ENCODE measurements around the gene LKAAEAR1.
"Not testable (repeated sequence)": the region's sequence is repeated elsewhere in the genome, so short reads cannot be mapped to it uniquely, and the experiment has no call there.

Gene LKAAEAR1

GRCh38 chr20:64096535-64096934, 12.3 kb upstream of the LKAAEAR1 start:
- FAIRE-seq: no peak

- no peak for FAIRE-seq
Measured at GRCh38 chr20:64095927-64096326, 11.7 kb upstream of the LKAAEAR1 start.

DNA sequence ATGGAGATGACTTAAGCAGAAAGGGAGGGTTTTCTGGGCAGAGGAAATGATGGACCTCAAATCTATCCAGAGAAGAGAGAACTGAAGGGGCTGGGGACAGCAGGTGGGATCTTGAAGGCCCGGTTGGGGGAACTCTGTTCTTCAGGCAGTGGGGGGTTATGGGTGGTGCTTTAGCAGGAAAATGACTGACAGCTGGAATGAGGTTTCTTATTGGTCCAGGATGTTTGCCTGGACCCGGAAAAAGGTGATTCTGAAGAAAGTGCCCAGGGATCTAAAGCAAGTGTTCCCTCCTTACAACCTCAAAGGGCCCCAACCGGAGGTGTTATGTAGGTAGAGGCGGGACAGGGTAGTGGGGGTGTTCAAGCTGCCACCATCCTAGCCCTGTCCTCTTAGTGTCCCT, 11.3 kb upstream of the LKAAEAR1 start:
- no peak for FAIRE-seq

- FAIRE-seq: no peak
Measured at GRCh38 chr20:64093013-64093503, 8.9 kb upstream of the LKAAEAR1 start.

DNA sequence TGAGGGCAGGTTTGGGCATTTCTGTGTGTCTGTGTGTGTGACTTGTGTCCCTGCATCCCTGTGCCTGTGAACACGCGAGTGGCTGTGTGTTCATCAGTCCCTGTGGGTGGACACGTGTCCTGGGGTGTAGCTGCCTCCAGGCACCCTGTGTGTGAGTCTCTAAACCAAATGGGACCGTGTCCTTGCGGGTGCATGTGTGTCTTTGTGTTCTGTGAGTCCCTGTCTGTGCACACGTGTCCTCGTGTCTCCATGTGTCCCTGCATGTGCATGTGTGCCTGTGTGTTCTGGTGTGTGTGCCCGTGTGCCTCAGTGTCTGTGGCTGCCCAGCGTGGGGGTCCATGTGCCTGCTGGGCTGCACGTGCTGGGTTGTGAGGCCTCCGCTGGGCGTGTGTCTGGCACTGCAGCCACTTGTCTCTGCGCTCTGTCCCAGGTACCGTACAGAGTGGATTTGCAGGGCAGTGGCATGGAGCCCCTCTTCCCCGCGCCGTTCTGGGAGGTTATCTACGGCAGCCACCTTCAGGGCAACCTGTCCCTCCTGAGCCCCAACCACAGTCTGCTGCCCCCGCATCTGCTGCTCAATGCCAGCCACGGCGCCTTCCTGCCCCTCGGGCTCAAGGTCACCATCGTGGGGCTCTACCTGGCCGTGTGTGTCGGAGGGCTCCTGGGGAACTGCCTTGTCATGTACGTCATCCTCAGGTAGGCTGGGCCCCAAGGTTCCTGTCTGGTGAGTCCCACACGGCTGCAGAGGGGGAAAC, 8.2 kb upstream of the LKAAEAR1 start:
- FAIRE-seq: no peak

GRCh38 chr20:64091770-64092169, 7.6 kb upstream of the LKAAEAR1 start:
- FAIRE-seq: no peak

DNA sequence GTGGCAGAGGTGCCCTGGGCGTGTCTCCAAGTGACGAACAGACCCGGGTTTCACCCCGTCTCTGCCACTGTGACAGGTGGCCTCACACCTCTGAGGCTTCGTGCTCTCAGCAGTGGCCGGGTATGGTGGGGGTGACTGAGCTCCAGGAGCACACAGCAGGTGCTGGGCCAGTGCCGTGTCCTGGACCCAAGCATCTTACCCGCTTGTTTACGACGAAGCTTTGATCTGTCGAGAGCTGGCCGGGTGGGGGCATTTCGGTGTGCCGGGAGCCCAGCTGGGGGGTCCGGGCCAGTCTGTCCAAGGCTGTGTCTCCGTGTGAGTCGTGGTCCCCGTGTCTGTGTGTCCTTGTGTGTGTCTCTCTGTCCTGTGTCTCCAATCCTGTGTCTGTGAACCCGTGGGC, 7.1 kb upstream of the LKAAEAR1 start:
- FAIRE-seq: no peak

GRCh38 chr20:64090165-64090564, 6.0 kb upstream of the LKAAEAR1 start:
- FAIRE-seq: no peak

DNA sequence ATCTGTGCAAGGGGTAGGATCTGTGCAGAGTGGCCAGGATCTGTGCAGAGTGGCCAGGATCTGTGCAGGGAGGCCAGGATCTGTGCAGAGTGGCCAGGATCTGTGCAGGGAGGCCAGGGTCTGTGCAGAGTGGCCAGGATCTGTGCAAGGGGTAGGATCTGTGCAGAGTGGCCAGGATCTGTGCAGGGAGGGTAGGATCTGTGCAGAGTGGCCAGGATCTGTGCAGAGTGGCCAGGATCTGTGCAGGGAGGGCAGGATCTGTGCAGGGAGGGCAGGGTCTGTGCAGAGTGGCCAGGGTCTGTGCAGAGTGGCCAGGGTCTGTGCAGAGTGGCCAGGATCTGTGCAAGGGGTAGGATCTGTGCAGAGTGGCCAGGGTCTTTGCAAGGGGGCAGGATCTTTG, 4.4 kb upstream of the LKAAEAR1 start:
- not testable (repeated sequence) for FAIRE-seq

- not testable (repeated sequence) for FAIRE-seq
Measured at GRCh38 chr20:64087226-64087825, 3.1 kb upstream of the LKAAEAR1 start.

DNA sequence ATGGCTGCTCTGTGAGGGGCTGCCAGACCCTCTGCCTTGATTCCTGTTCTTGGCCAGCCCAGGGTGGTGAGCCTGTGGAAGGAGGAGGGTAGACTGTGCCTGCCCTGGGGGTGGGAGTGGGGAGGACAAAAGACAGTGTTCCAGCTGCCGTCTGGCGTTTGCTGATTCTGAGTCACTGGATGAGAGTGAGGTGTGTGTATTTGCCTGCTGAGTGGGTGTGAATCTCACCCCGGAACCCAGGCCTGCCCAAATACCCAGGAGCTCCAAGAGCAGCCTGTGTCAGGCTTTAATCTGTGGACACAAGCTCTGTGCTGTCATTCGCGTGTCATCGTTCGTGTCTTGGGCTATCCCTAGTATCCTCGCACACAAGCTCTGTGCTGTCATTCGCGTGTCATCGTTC, 2.6 kb upstream of the LKAAEAR1 start:
- no peak for FAIRE-seq

DNA sequence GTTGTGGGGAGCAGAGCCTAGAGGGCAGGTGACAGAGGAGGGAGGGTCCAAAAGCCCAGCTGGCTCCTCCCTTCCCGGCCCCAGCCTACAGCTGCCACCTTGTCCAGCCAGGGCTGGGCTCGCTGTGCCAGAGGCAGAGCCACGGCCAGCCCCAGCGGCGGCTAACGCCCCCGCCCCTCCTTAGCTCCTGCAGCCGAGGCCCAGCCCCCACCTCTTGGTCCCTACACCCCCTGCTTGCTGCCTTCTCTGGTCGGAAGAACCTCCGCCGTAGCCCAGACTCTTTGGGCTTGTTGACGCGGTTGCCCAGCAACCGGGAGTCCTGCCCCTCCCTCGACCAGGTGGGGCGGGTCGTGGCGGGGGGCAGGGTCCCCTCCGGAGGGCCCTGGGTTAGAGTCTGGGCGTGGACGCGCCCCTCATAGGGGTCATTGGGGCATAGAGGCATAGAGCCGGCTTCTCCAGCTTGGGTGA, 521 bp upstream of the LKAAEAR1 start:
- FAIRE-seq: no peak

DNA sequence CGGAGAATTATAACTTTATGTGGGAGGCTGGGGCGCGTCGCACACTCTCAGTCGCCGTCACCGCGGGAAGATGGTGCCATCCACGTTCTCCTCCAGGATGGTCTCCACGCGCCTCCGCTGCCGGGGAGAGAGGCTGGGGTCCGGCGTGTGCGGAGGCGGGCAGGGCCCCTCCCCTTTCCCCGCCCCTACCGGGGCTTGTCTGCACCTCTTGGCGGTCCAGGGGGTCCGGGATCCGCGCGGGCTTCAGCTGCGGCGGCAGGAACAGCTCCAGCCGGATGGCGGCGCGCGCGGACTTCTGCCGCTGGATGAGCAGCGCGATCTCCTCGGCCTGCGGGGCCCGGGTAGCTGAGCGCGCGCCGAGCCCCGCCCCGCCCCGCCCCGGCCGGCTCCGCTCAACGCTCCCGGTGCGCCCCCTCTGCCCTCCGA, 807 bp downstream of the LKAAEAR1 start:
- FAIRE-seq: no peak

DNA sequence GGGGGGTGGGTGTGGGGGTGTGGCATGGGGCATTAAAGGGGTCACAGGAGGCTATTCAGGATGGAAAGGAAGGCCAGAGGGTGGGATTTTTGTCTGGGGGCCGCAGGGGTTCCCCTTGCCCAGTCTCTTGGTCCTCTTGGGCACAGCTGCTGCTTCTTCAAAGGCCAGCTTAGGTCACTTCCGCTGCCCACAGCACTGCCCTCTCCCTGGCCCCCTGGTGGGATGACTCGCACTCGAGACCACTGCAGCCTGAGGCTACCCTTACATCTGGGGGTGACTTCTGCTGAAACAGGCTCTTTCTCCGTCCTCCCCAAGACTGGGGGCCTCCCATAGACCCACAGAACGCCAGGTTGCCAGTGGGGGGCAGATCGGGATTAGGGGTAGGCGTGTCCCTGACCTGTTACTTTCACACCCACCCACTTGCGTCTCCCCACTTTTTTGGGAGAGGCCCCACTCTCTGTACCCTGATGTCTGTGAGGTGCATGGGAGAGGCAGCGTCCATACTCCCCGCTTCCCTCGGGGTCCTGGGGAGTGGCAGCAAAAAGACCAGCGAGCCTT, 1.3 kb downstream of the LKAAEAR1 start:
- no peak for FAIRE-seq

GRCh38 chr20:64082126-64082731, 2.0 kb downstream of the LKAAEAR1 start:
- no peak for FAIRE-seq

- no peak for FAIRE-seq
Measured at GRCh38 chr20:64081624-64081964, 2.6 kb downstream of the LKAAEAR1 start.

DNA sequence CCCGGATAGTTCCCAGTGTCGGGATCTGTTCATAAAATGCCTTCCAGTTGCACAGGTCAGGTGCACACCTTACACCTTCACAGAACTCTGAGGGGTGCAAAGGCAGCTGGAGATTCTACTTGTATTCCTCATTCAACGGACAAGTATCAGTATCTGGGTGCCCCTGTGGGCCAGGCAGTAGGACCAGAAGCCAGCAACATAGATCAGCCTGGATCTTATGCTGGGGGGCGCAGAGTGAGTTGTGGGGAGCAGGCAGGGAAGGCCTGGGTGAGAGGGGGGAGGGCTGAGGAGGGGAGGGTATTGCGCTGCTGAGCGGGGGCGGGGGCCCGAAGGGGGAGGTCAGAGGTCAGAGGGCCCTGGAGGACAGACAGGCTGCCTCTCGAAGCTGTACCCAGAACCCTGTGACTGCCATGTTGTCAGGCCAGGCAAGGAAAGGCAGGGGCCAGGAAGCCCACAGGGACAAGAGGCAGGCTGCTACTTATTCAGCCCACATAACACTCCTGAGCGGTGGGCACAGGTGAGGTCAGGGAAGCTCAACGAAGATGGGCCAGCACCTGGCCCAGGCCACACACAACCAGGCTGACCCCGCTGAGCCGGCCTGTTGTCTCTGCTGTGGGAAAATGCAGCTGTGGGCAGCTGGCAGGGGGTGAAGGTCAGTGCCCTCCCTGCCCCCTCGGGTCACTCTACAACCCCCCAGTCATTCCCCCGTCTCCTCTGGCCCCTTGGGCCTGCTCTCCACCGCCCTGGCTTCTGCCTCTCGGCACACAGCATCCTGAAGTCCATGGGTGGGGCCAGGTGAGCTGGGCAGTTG, 3.2 kb downstream of the LKAAEAR1 start:
- no peak for FAIRE-seq

GRCh38 chr20:64080013-64080812, 4.0 kb downstream of the LKAAEAR1 start, which contains the start of gene OPRL1:
Gene OPRL1, plus strand, starts transcription at chr20:64080082. Its CDS starts 12,639 bp downstream, at chr20:64092721.
- no peak for FAIRE-seq

DNA sequence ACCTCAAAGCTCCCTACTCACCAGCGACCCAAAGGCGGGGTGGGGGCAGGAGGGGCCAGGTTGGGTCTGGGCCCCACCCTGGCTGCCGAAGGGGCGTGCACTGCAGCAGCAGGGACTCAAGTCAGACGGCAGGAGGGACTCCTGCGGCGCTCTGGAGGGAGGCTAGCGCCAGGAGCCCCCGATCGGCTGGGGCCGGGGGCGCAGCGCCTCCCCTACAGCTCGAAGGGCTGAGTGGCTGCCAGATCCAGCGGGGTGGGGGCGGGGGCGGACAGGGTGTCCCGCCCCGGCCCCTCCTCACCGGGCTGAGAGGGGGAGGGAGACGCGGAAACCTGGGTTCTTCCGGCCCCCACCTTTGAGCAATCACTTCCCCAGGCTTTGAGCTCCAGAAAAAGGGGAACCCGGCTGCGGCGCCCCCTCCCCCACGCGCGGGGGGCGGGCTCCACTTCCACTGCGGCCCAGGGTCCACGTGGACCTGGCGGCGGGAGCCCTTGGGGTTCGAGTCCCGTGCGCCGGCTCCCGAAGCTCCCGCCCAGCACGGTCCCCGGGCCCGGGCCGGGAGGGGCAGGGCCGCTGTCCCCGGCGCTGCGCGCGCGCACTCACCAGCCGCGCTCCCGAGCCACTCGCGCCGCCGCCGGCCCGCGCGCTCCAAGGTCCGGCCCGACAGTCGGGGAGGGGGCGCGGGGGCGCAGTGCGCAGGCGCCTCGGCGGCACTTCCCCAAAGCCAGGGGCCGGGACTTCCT, 4.8 kb downstream of the LKAAEAR1 start, which contains the start of gene RGS19:
RGS19 (minus strand) TSS at position 246 of the 740 bp plus-strand sequence. CDS start 2,632 bp downstream, outside the sequence.
- FAIRE-seq: no peak

DNA sequence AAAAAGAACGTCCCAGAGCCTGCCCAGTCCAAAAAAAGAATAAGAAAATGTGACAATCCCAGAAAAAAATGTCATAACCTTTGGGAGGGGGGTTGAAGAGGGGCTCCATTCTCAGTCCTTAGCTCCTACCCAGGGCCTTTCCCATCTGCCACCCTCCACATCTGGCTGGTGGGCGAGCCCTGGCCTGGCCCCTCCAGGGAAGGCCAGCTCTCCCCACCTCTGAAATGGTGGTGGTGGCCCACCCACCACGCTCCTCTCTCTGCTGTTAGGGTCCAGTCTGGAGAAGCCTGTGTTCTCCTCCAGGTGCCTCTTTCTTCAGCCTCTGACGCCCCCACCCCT, 5.3 kb downstream of the LKAAEAR1 start:
- FAIRE-seq: no peak

All from TTC549 (cell line).